Prostate gland (tissue), 2 donors: Measurements from ENCODE around the gene MYO1B.

Experiments used
- POLR2A ChIP-seq: fragments of 450-650 bp; IDR thresholded peaks from one replicate; pipeline ENCODE4 v1.6.1; 2016; ENCODE audit warnings: antibody characterized with exemption, mild to moderate bottlenecking
- POLR2AphosphoS5 ChIP-seq: sonication (generic); formaldehyde crosslinking; IDR thresholded peaks from one replicate; pipeline ENCODE4 v1.6.1; 2017; ENCODE audit warnings: antibody characterized with exemption
- TF ChIP-seq, protein P1 (sequence below), 4 experiments: fragments of 200-600 bp in 2 of 4; fragments of 450-650 bp in 2 of 4; sonication (generic) in 2 of 4; IDR thresholded peaks; 1 replicate in 3 of 4; 2 replicates in 1 of 4; pipeline ENCODE4 v1.5.1; 2016 to 2019; ENCODE audit warnings: antibody characterized with exemption in 4 of 4, mild to moderate bottlenecking in 2 of 4, moderate library complexity in 2 of 4

DNA sequence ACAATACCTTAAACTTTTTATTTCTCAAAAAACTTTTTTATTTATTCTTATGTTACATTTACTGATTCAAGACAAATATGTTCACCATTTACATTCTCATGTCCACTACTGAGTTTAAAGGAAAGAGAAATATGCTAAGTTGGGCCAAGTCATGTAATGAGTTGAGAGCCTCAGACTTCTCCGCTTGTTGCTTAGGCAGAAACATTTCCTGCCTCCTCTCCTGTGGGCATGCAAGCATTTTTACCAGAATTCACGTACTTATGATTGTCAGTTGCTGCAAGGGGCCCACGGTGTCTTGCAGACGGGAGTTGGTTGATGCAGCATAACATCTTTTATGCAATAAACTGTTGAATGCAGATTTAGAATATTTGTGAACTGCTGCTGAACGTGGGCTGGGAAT lies 51.8 kb downstream of the MYO1B start:
- TF ChIP-seq, protein P1, sequence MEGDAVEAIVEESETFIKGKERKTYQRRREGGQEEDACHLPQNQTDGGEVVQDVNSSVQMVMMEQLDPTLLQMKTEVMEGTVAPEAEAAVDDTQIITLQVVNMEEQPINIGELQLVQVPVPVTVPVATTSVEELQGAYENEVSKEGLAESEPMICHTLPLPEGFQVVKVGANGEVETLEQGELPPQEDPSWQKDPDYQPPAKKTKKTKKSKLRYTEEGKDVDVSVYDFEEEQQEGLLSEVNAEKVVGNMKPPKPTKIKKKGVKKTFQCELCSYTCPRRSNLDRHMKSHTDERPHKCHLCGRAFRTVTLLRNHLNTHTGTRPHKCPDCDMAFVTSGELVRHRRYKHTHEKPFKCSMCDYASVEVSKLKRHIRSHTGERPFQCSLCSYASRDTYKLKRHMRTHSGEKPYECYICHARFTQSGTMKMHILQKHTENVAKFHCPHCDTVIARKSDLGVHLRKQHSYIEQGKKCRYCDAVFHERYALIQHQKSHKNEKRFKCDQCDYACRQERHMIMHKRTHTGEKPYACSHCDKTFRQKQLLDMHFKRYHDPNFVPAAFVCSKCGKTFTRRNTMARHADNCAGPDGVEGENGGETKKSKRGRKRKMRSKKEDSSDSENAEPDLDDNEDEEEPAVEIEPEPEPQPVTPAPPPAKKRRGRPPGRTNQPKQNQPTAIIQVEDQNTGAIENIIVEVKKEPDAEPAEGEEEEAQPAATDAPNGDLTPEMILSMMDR (IDR thresholded peaks at IDR 0.05) = no peak
- TF ChIP-seq POLR2A = no peak
- no peak for TF ChIP-seq POLR2AphosphoS5
